Mucosa of rectum (tissue), 2 donors: ENCODE data around the gene LPP.

Source experiments
- H3K27ac ChIP-seq, 2 donors: one replicate each; pipeline ENCODE4 v1.7.0; 2013; ENCODE audit warnings: inconsistent platforms in 2 of 2, low read depth in 2 of 2, low read length in 2 of 2
- H3K27me3 ChIP-seq, 2 donors: one replicate each; pipeline ENCODE4 v1.7.0; 2013; ENCODE audit warnings: low read length in 2 of 2; ENCODE audit not compliant: control insufficient read depth in 2 of 2, insufficient read depth in 2 of 2
- H3K36me3 ChIP-seq, 2 donors: one replicate each; pipeline ENCODE4 v1.7.0; 2013; ENCODE audit warnings: low read length in 2 of 2; ENCODE audit not compliant: control insufficient read depth in 2 of 2, insufficient read depth in 2 of 2
- H3K4me1 ChIP-seq, 2 donors: one replicate each; pipeline ENCODE4 v1.7.0; 2013; ENCODE audit warnings: low read length in 2 of 2, mild to moderate bottlenecking in 1 of 2; ENCODE audit not compliant: control insufficient read depth in 2 of 2, insufficient read depth in 2 of 2
- H3K4me3 ChIP-seq, 2 donors: one replicate each; pipeline ENCODE4 v1.7.0; 2013; ENCODE audit warnings: low read length in 2 of 2
- H3K9ac ChIP-seq, 2 donors: one replicate each; pipeline ENCODE4 v1.7.0; 2013; ENCODE audit warnings: low read length in 2 of 2, low read depth in 1 of 2, mild to moderate bottlenecking in 1 of 2
- H3K9me3 ChIP-seq, 2 donors: one replicate each; pipeline ENCODE4 v1.7.0; 2013; ENCODE audit warnings: low read length in 2 of 2; ENCODE audit not compliant: control insufficient read depth in 2 of 2
- donor health status: healthy.
- donor health status: Normal muscosa, but diverticular disease.

The LPP gene

GRCh38 chr3:188165596-188165995 lies 11.6 kb downstream of the LPP start:
- H3K36me3 ChIP-seq = no peaks in the 10 kb centered on the region
- peak overlapping the region; percentile 10 to 54 for H3K27ac ChIP-seq
- H3K27me3 ChIP-seq = no peaks in the 10 kb centered on the region
- no peak overlapping the region for H3K9ac ChIP-seq
- no peak overlapping the region for H3K4me3 ChIP-seq
- H3K9me3 ChIP-seq = no peaks in the 10 kb centered on the region
- peaks cover 43 to 53% of the 10 kb centered on the region in 2 donors for H3K4me1 ChIP-seq

- Histone ChIP-seq H3K27ac (peak overlapping the region in 1 of 2 donors; percentile 10), H3K4me3 (no peak overlapping the region), H3K9me3 (no peaks in the 10 kb centered on the region), H3K9ac (no peak overlapping the region), H3K36me3 (no peaks in the 10 kb centered on the region), H3K27me3 (no peaks in the 10 kb centered on the region), H3K4me1 (peaks cover 42 to 59% of the 10 kb centered on the region in 2 donors)
These were observed 12.5 kb downstream of the LPP start for GRCh38 chr3:188166441-188166840.

GRCh38 chr3:188168186-188168585 lies 14.2 kb downstream of the LPP start:
- peaks cover 39 to 56% of the 10 kb centered on the region in 2 donors for H3K4me1 ChIP-seq
- H3K27ac ChIP-seq = no peak overlapping the region
- no peaks in the 10 kb centered on the region for H3K27me3 ChIP-seq
- no peak overlapping the region for H3K4me3 ChIP-seq
- H3K36me3 ChIP-seq = no peaks in the 10 kb centered on the region
- no peaks in the 10 kb centered on the region for H3K9me3 ChIP-seq
- no peak overlapping the region for H3K9ac ChIP-seq

GRCh38 chr3:188168648-188169047 lies 14.7 kb downstream of the LPP start:
- Histone ChIP-seq H3K9me3 (no peaks in the 10 kb centered on the region), H3K27ac (no peak overlapping the region), H3K27me3 (no peaks in the 10 kb centered on the region), H3K4me3 (no peak overlapping the region), H3K36me3 (no peaks in the 10 kb centered on the region), H3K9ac (no peak overlapping the region), H3K4me1 (peaks cover 35 to 51% of the 10 kb centered on the region in 2 donors)

GRCh38 chr3:188169830-188170455 lies 16.0 kb downstream of the LPP start:
- H3K27me3 ChIP-seq = no peaks in the 10 kb centered on the region
- no peaks in the 10 kb centered on the region for H3K36me3 ChIP-seq
- H3K4me1 ChIP-seq = peaks cover 34 to 46% of the 10 kb centered on the region in 2 donors
- H3K9ac ChIP-seq = no peak overlapping the region
- peak overlapping the region in 1 of 2 donors; percentile 75 for H3K27ac ChIP-seq
- H3K4me3 ChIP-seq = no peak overlapping the region
- no peaks in the 10 kb centered on the region for H3K9me3 ChIP-seq

- Histone ChIP-seq H3K4me1 (peaks cover 29 to 39% of the 10 kb centered on the region in 2 donors), H3K27ac (peak overlapping the region; percentile 53 to 75), H3K36me3 (no peaks in the 10 kb centered on the region), H3K9ac (no peak overlapping the region), H3K4me3 (no peak overlapping the region), H3K27me3 (no peaks in the 10 kb centered on the region), H3K9me3 (no peaks in the 10 kb centered on the region)
These were observed 16.8 kb downstream of the LPP start for GRCh38 chr3:188170461-188171459.

- Histone ChIP-seq H3K27ac (peak overlapping the region; percentile 53 to 75), H3K4me3 (no peak overlapping the region), H3K9me3 (no peaks in the 10 kb centered on the region), H3K36me3 (no peaks in the 10 kb centered on the region), H3K4me1 (peaks cover 32 to 38% of the 10 kb centered on the region in 2 donors), H3K27me3 (no peaks in the 10 kb centered on the region), H3K9ac (no peak overlapping the region)
These were observed 17.9 kb downstream of the LPP start for GRCh38 chr3:188171682-188172467.

GRCh38 chr3:188174317-188175044 lies 20.5 kb downstream of the LPP start:
- Histone ChIP-seq H3K9ac (no peak overlapping the region), H3K4me3 (no peak overlapping the region), H3K27ac (peak overlapping the region in 1 of 2 donors; percentile 5), H3K9me3 (no peaks in the 10 kb centered on the region), H3K36me3 (peaks cover 2 to 4% of the 10 kb centered on the region in 2 donors), H3K4me1 (peaks cover 47 to 62% of the 10 kb centered on the region in 2 donors), H3K27me3 (no peaks in the 10 kb centered on the region)

GRCh38 chr3:188176476-188176875 lies 22.5 kb downstream of the LPP start:
- Histone ChIP-seq H3K4me1 (peaks cover 45 to 54% of the 10 kb centered on the region in 2 donors), H3K4me3 (no peak overlapping the region), H3K27me3 (no peaks in the 10 kb centered on the region), H3K27ac (no peak overlapping the region), H3K36me3 (peaks cover 4% of the 10 kb centered on the region in 2 donors), H3K9me3 (no peaks in the 10 kb centered on the region), H3K9ac (no peak overlapping the region)
